Activated CD4-positive, alpha-beta T cell treated with anti-CD3 and anti-CD28 coated beads for 36 hours (primary cell): ENCODE measurements around the gene SH3BGRL2. TPM values are rescaled to one million over a fixed set of nuclear protein-coding genes. Genes with fewer than 3 reads are reported as not detected.
"Not testable (repeated sequence)": the region's sequence is repeated elsewhere in the genome, so short reads cannot be mapped to it uniquely, and the experiment has no call there.

Experiments used
- ATAC-seq: fragments of 200-7000 bp; cut with Tn5 transposase; one replicate; pipeline ENCODE4 v1.10.0; 2021; ENCODE audit warnings: mild to moderate bottlenecking, moderate library complexity
- CTCF ChIA-PET: fragments of 350-600 bp; sonication (Branson Sonifier 250); formaldehyde crosslinking; loops from one replicate; lab custom pipeline; 2021; ENCODE audit warnings: antibody characterized with exemption; lab: Charles Lee
- POLR2A ChIA-PET: fragments of 350-600 bp; sonication (Branson Sonifier 250); formaldehyde crosslinking; loops from one replicate; lab custom pipeline; 2021; ENCODE audit warnings: antibody characterized with exemption, inconsistent platforms; lab: Charles Lee
- DNase-seq: peaks from one replicate; pipeline ENCODE4 v3.0.0-alpha.2; 2020
- H3K27ac Mint-ChIP-seq: one replicate; pipeline ENCODE4 v1.8.0; 2021; ENCODE audit warnings: mixed read lengths
- H3K27me3 Mint-ChIP-seq: one replicate; pipeline ENCODE4 v1.8.0; 2021; ENCODE audit warnings: mixed read lengths
- H3K36me3 Mint-ChIP-seq: one replicate; pipeline ENCODE4 v1.8.0; 2021; ENCODE audit warnings: low read depth, mixed read lengths
- H3K4me1 Mint-ChIP-seq: one replicate; pipeline ENCODE4 v1.8.0; 2021; ENCODE audit warnings: mixed read lengths
- H3K4me3 Mint-ChIP-seq: one replicate; pipeline ENCODE4 v1.8.0; 2021; ENCODE audit warnings: mild to moderate bottlenecking, moderate library complexity, mixed read lengths
- H3K9me3 Mint-ChIP-seq: one replicate; pipeline ENCODE4 v1.8.0; 2021; ENCODE audit warnings: low read depth, mixed read lengths
- intact Hi-C, 2 experiments: fragments of 100-400 bp; cut with DNase I in 1 of 2; cut with micrococcal nuclease in 1 of 2; formaldehyde crosslinking; loops; one replicate each; pipeline versions ENCODE4 v1.14.2 to v1.15.1; 2022 to 2024; cut with DNase I, micrococcal nuclease
- total RNA-seq, 2 experiments: library from RNA; stranded (reverse); gene quantifications; one replicate each; pipeline ENCODE4 v1.2.3, GENCODE V29; 2021

The SH3BGRL2 gene
- total RNA-seq, 2 experiments from 2014 or later: 0.40 to 0.43 TPM

GRCh38 chr6:79718509-79719247, 87.5 kb downstream of the SH3BGRL2 start:
- H3K4me3 Mint-ChIP-seq: no peak overlapping the region
- ChIA-PET CTCF (interaction anchor here (0.7 to 0.8 kb wide), 2 partner anchors 8 to 19 kb away, joined by 3 read pairs; no protein-coding TSS in a partner anchor), POLR2A (no interaction called here)
- H3K36me3 Mint-ChIP-seq: no peaks in the 10 kb centered on the region
- DNase-seq (no peak), ATAC-seq (no peak)
- intact Hi-C loops: no loop called here
- peaks cover 7% of the 10 kb centered on the region for H3K27me3 Mint-ChIP-seq
- H3K9me3 Mint-ChIP-seq: no peaks in the 10 kb centered on the region
- H3K27ac Mint-ChIP-seq: no peak overlapping the region
- H3K4me1 Mint-ChIP-seq: peaks cover 2% of the 10 kb centered on the region

- Mint-ChIP-seq H3K27me3 (peaks cover 14% of the 10 kb centered on the region), H3K4me1 (peaks cover 2% of the 10 kb centered on the region), H3K9me3 (peaks cover 2% of the 10 kb centered on the region), H3K36me3 (no peaks in the 10 kb centered on the region), H3K27ac (no peak overlapping the region), H3K4me3 (no peak overlapping the region)
- ATAC-seq (no peak), DNase-seq (no peak)
- intact Hi-C loops: no loop called here
- CTCF ChIA-PET: interaction anchor here (0.8 kb wide), 1 partner anchor 9 kb away, joined by 3 read pairs; no protein-coding TSS in a partner anchor
- POLR2A ChIA-PET: no interaction called here
These were observed 88.3 kb downstream of the SH3BGRL2 start for GRCh38 chr6:79719248-79719960.

- no peak overlapping the region for H3K27ac Mint-ChIP-seq
These were observed 93.7 kb downstream of the SH3BGRL2 start for GRCh38 chr6:79724816-79725215.

GRCh38 chr6:79731471-79731870, 100.3 kb downstream of the SH3BGRL2 start:
- Mint-ChIP-seq H3K27me3 (peaks cover 15% of the 10 kb centered on the region), H3K36me3 (no peaks in the 10 kb centered on the region), H3K4me1 (no peaks in the 10 kb centered on the region), H3K27ac (no peak overlapping the region), H3K9me3 (no peaks in the 10 kb centered on the region), H3K4me3 (no peak overlapping the region)
- intact Hi-C loops: no loop called here
- ChIA-PET CTCF (interaction anchor here (1.6 kb wide), 1 partner anchor 66 kb away, joined by 3 read pairs; no protein-coding TSS in a partner anchor), POLR2A (no interaction called here)
- ATAC-seq (no peak), DNase-seq (no peak)

More at GRCh38 chr6:79724816-79725215, 93.7 kb downstream of the SH3BGRL2 start:
- Mint-ChIP-seq H3K4me1 (no peaks in the 10 kb centered on the region), H3K36me3 (no peaks in the 10 kb centered on the region), H3K27me3 (peaks cover 16% of the 10 kb centered on the region), H3K4me3 (no peak overlapping the region), H3K9me3 (peaks cover 2% of the 10 kb centered on the region)
- CTCF ChIA-PET: interaction anchor here (0.7 kb wide), 1 partner anchor 41 kb away, joined by 3 read pairs; no protein-coding TSS in a partner anchor
- POLR2A ChIA-PET: no interaction called here
- DNase-seq: no peak
- ATAC-seq: no peak
- intact Hi-C loops: no loop called here

GRCh38 chr6:79733388-79733787, 102.3 kb downstream of the SH3BGRL2 start:
- CTCF ChIA-PET: no interaction called here
- intact Hi-C loops: no loop called here
- POLR2A ChIA-PET: no interaction called here
- H3K36me3 Mint-ChIP-seq: no peaks in the 10 kb centered on the region
- H3K4me1 Mint-ChIP-seq: no peaks in the 10 kb centered on the region
- no peaks in the 10 kb centered on the region for H3K9me3 Mint-ChIP-seq
- H3K4me3 Mint-ChIP-seq: no peak overlapping the region
- H3K27me3 Mint-ChIP-seq: peaks cover 12% of the 10 kb centered on the region
- ATAC-seq: no peak
- no peak overlapping the region for H3K27ac Mint-ChIP-seq
- no peak for DNase-seq

GRCh38 chr6:79734374-79734773, 103.2 kb downstream of the SH3BGRL2 start:
- H3K36me3 Mint-ChIP-seq: no peaks in the 10 kb centered on the region
- ChIA-PET CTCF (interaction anchor here (0.6 kb wide), 1 partner anchor 15 kb away, joined by 3 read pairs; no protein-coding TSS in a partner anchor), POLR2A (no interaction called here)
- intact Hi-C loops: no loop called here
- no peak overlapping the region for H3K4me3 Mint-ChIP-seq
- no peaks in the 10 kb centered on the region for H3K4me1 Mint-ChIP-seq
- ATAC-seq (no peak), DNase-seq (no peak)
- no peak overlapping the region for H3K27ac Mint-ChIP-seq
- H3K27me3 Mint-ChIP-seq: peaks cover 12% of the 10 kb centered on the region
- no peaks in the 10 kb centered on the region for H3K9me3 Mint-ChIP-seq

- Mint-ChIP-seq H3K4me1 (no peaks in the 10 kb centered on the region), H3K27ac (no peak overlapping the region)
These were observed 104.1 kb downstream of the SH3BGRL2 start for GRCh38 chr6:79735183-79735582.

GRCh38 chr6:79737172-79737571, 106.0 kb downstream of the SH3BGRL2 start:
- Mint-ChIP-seq H3K4me1 (no peaks in the 10 kb centered on the region), H3K27ac (no peak overlapping the region), H3K9me3 (no peaks in the 10 kb centered on the region), H3K4me3 (no peak overlapping the region), H3K36me3 (no peaks in the 10 kb centered on the region), H3K27me3 (peaks cover 7% of the 10 kb centered on the region)
- intact Hi-C loops: no loop called here
- CTCF ChIA-PET: interaction anchor here (1.2 kb wide), 1 partner anchor 24 kb away, joined by 3 read pairs; no protein-coding TSS in a partner anchor
- POLR2A ChIA-PET: no interaction called here
- DNase-seq (no peak), ATAC-seq (no peak)

More at GRCh38 chr6:79735183-79735582, 104.1 kb downstream of the SH3BGRL2 start:
- no peak overlapping the region for H3K4me3 Mint-ChIP-seq
- no peaks in the 10 kb centered on the region for H3K9me3 Mint-ChIP-seq
- no peak for ATAC-seq
- ChIA-PET POLR2A (no interaction called here), CTCF (interaction anchor here (0.6 kb wide), 1 partner anchor 90 kb away, joined by 4 read pairs; no protein-coding TSS in a partner anchor)
- intact Hi-C loops: no loop called here
- H3K36me3 Mint-ChIP-seq: no peaks in the 10 kb centered on the region
- H3K27me3 Mint-ChIP-seq: peaks cover 12% of the 10 kb centered on the region
- no peak for DNase-seq

GRCh38 chr6:79742030-79742429, 110.9 kb downstream of the SH3BGRL2 start:
- no peak overlapping the region for H3K4me3 Mint-ChIP-seq
- peaks cover 10% of the 10 kb centered on the region for H3K9me3 Mint-ChIP-seq
- peaks cover 2% of the 10 kb centered on the region for H3K27me3 Mint-ChIP-seq
- H3K4me1 Mint-ChIP-seq: no peaks in the 10 kb centered on the region
- no peak overlapping the region for H3K27ac Mint-ChIP-seq
- DNase-seq: no peak
- intact Hi-C loops: no loop called here
- POLR2A ChIA-PET: no interaction called here
- H3K36me3 Mint-ChIP-seq: no peaks in the 10 kb centered on the region
- CTCF ChIA-PET: no interaction called here
- ATAC-seq: no peak

GRCh38 chr6:79745282-79745681, 114.2 kb downstream of the SH3BGRL2 start:
- CTCF ChIA-PET: interaction anchor here (0.6 kb wide), 1 partner anchor 881 kb away, joined by 3 read pairs; no protein-coding TSS in a partner anchor
- POLR2A ChIA-PET, DNase-seq, H3K27ac Mint-ChIP-seq, ATAC-seq, H3K4me3 Mint-ChIP-seq, H3K36me3 Mint-ChIP-seq, H3K27me3 Mint-ChIP-seq, H3K4me1 Mint-ChIP-seq, intact Hi-C loops: not testable (repeated sequence)
- H3K9me3 Mint-ChIP-seq: peaks cover 10% of the 10 kb centered on the region

GRCh38 chr6:79746325-79746724, 115.2 kb downstream of the SH3BGRL2 start:
- CTCF ChIA-PET: interaction anchor here (0.9 kb wide), 1 partner anchor 23 kb away, joined by 3 read pairs; no protein-coding TSS in a partner anchor
- ATAC-seq, H3K4me3 Mint-ChIP-seq, DNase-seq, H3K4me1 Mint-ChIP-seq, H3K36me3 Mint-ChIP-seq, H3K27ac Mint-ChIP-seq, POLR2A ChIA-PET, H3K27me3 Mint-ChIP-seq, intact Hi-C loops: not testable (repeated sequence)
- peaks cover 10% of the 10 kb centered on the region for H3K9me3 Mint-ChIP-seq
